ENCODE data around the gene SPACA4. TPM values are rescaled to one million over a fixed set of nuclear protein-coding genes. Genes with fewer than 3 reads are reported as not detected.

The SPACA4 gene
- total and polyA plus RNA-seq, 9 of the 15 experiments (the other 6 are each of a cell fraction or from before 2014, with no cell fraction given), result not detected

- TF ChIP-seq, protein P1, sequence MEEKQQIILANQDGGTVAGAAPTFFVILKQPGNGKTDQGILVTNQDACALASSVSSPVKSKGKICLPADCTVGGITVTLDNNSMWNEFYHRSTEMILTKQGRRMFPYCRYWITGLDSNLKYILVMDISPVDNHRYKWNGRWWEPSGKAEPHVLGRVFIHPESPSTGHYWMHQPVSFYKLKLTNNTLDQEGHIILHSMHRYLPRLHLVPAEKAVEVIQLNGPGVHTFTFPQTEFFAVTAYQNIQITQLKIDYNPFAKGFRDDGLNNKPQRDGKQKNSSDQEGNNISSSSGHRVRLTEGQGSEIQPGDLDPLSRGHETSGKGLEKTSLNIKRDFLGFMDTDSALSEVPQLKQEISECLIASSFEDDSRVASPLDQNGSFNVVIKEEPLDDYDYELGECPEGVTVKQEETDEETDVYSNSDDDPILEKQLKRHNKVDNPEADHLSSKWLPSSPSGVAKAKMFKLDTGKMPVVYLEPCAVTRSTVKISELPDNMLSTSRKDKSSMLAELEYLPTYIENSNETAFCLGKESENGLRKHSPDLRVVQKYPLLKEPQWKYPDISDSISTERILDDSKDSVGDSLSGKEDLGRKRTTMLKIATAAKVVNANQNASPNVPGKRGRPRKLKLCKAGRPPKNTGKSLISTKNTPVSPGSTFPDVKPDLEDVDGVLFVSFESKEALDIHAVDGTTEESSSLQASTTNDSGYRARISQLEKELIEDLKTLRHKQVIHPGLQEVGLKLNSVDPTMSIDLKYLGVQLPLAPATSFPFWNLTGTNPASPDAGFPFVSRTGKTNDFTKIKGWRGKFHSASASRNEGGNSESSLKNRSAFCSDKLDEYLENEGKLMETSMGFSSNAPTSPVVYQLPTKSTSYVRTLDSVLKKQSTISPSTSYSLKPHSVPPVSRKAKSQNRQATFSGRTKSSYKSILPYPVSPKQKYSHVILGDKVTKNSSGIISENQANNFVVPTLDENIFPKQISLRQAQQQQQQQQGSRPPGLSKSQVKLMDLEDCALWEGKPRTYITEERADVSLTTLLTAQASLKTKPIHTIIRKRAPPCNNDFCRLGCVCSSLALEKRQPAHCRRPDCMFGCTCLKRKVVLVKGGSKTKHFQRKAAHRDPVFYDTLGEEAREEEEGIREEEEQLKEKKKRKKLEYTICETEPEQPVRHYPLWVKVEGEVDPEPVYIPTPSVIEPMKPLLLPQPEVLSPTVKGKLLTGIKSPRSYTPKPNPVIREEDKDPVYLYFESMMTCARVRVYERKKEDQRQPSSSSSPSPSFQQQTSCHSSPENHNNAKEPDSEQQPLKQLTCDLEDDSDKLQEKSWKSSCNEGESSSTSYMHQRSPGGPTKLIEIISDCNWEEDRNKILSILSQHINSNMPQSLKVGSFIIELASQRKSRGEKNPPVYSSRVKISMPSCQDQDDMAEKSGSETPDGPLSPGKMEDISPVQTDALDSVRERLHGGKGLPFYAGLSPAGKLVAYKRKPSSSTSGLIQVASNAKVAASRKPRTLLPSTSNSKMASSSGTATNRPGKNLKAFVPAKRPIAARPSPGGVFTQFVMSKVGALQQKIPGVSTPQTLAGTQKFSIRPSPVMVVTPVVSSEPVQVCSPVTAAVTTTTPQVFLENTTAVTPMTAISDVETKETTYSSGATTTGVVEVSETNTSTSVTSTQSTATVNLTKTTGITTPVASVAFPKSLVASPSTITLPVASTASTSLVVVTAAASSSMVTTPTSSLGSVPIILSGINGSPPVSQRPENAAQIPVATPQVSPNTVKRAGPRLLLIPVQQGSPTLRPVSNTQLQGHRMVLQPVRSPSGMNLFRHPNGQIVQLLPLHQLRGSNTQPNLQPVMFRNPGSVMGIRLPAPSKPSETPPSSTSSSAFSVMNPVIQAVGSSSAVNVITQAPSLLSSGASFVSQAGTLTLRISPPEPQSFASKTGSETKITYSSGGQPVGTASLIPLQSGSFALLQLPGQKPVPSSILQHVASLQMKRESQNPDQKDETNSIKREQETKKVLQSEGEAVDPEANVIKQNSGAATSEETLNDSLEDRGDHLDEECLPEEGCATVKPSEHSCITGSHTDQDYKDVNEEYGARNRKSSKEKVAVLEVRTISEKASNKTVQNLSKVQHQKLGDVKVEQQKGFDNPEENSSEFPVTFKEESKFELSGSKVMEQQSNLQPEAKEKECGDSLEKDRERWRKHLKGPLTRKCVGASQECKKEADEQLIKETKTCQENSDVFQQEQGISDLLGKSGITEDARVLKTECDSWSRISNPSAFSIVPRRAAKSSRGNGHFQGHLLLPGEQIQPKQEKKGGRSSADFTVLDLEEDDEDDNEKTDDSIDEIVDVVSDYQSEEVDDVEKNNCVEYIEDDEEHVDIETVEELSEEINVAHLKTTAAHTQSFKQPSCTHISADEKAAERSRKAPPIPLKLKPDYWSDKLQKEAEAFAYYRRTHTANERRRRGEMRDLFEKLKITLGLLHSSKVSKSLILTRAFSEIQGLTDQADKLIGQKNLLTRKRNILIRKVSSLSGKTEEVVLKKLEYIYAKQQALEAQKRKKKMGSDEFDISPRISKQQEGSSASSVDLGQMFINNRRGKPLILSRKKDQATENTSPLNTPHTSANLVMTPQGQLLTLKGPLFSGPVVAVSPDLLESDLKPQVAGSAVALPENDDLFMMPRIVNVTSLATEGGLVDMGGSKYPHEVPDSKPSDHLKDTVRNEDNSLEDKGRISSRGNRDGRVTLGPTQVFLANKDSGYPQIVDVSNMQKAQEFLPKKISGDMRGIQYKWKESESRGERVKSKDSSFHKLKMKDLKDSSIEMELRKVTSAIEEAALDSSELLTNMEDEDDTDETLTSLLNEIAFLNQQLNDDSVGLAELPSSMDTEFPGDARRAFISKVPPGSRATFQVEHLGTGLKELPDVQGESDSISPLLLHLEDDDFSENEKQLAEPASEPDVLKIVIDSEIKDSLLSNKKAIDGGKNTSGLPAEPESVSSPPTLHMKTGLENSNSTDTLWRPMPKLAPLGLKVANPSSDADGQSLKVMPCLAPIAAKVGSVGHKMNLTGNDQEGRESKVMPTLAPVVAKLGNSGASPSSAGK (IDR thresholded peaks at IDR 0.05), result peak; percentile 64; the same call in 1 of the 2 replicates
- TF ChIP-seq ZC3H11A (IDR thresholded peaks at IDR 0.05; ENCODE audit: low read depth, low read length), result no peak
- peak; percentile 55; the same call in 1 of the 2 replicates for TF ChIP-seq ZNF384 (IDR thresholded peaks at IDR 0.05; ENCODE audit: low read depth, low read length)
- peak; percentile 31; the same call in 1 of the 2 replicates for TF ChIP-seq PHF8 (IDR thresholded peaks at IDR 0.05; ENCODE audit: borderline replicate concordance, low read length)
- TF ChIP-seq BRD9 (IDR thresholded peaks at IDR 0.05; ENCODE audit: low read depth, partially characterized antibody), result peak; percentile 66
- TF ChIP-seq MCM3 (IDR thresholded peaks at IDR 0.05), result 0 out of 2 replicates have a peak, but pooled peaks have one; percentile 39
- TF ChIP-seq MTA1 (IDR thresholded peaks at IDR 0.05; ENCODE audit: borderline replicate concordance), result peak; percentile 91
- peak; percentile 69 for TF ChIP-seq EHMT2 (IDR thresholded peaks at IDR 0.05)
- no peak; the same call in 1 of the 2 replicates for TF ChIP-seq TRIM28 (IDR thresholded peaks at IDR 0.05)
- TF ChIP-seq ARNT (IDR thresholded peaks at IDR 0.05), result peak in 1 of 2 experiments; percentile 54; a peak in 3 of 4 replicates
- TF ChIP-seq EGR1 (conservative IDR thresholded peaks at IDR 0.05), result peak; percentile 60
- peak in 1 of 2 experiments; percentile 14; a peak in 1 of 3 replicates for TF ChIP-seq CBX3 (IDR thresholded peaks at IDR 0.05; ENCODE audit: borderline replicate concordance in 1 of 2, low read length in 2 of 2)
- TF ChIP-seq THAP7 (CRISPR knock-in tag; IDR thresholded peaks at IDR 0.05), result no peak
- peak; percentile 67; the same call in 1 of the 2 replicates for TF ChIP-seq DIDO1 (tag; IDR thresholded peaks at IDR 0.05; ENCODE audit: low read depth)
- TF ChIP-seq SIRT6 (IDR thresholded peaks at IDR 0.05; ENCODE audit: low read depth, low read length), result no peak
- peak; percentile 74; the same call in 1 of the 2 replicates for TF ChIP-seq MIER1 (IDR thresholded peaks at IDR 0.05; ENCODE audit: low read depth)
Observed at GRCh38 chr19:48646001-48646721, 39.6 kb downstream of the SPACA4 start, which contains the start of gene CA11 (continued).
